Heart left ventricle (tissue), 16 donors: ENCODE measurements around the gene RNF141. TPM values are rescaled to one million over a fixed set of nuclear protein-coding genes. Genes with fewer than 3 reads are reported as not detected.

Experiments used
- ATAC-seq, 4 donors: fragments of 200-7000 bp; cut with Tn5 transposase; one replicate each; pipeline ENCODE4 v1.9.1; 2020 to 2022; ENCODE audit warnings: moderate library complexity in 4 of 4, mild to moderate bottlenecking in 3 of 4, moderate number of reproducible peaks in 1 of 4
- DNase-seq, 5 donors: peaks; one replicate each; pipeline ENCODE4 v3.0.0-alpha.2; 2020
- H3K27ac ChIP-seq, 12 donors: fragments of 200-600 bp; sonication (generic) in 4 of 12; one replicate each; pipeline versions ENCODE4 v1.5.0 to v1.8.0; 2016 to 2022; ENCODE audit warnings: mild to moderate bottlenecking in 2 of 12
- H3K27me3 ChIP-seq, 9 donors: fragments of 200-600 bp; sonication (generic) in 2 of 9; one replicate each; pipeline versions ENCODE4 v1.5.1 to v1.8.0; 2016 to 2022; ENCODE audit warnings: mild to moderate bottlenecking in 3 of 9
- H3K36me3 ChIP-seq, 9 donors: fragments of 200-600 bp; sonication (generic) in 2 of 9; one replicate each; pipeline versions ENCODE4 v1.5.0 to v1.8.0; 2018 to 2022; ENCODE audit warnings: mild to moderate bottlenecking in 2 of 9
- H3K4me1 ChIP-seq, 12 donors: fragments of 200-600 bp; sonication (generic) in 4 of 12; one replicate each; pipeline versions ENCODE4 v1.5.0 to v1.8.0; 2016 to 2022; ENCODE audit warnings: mild to moderate bottlenecking in 3 of 12
- H3K4me3 ChIP-seq, 12 donors: fragments of 200-600 bp; sonication (generic) in 4 of 12; one replicate each; pipeline versions ENCODE4 v1.5.0 to v1.8.0; 2017 to 2022; ENCODE audit warnings: mild to moderate bottlenecking in 9 of 12, moderate library complexity in 4 of 12
- H3K9me3 ChIP-seq, 12 donors: fragments of 200-600 bp; sonication (generic) in 4 of 12; one replicate each; pipeline versions ENCODE4 v1.5.0 to v1.8.0; 2016 to 2022; ENCODE audit warnings: mild to moderate bottlenecking in 1 of 12
- CTCF ChIP-seq, 12 donors: fragments of 200-600 bp; sonication (generic) in 4 of 12; IDR thresholded peaks; one replicate each; pipeline versions ENCODE4 v1.5.0 to v1.8.0; 2018 to 2022; ENCODE audit warnings: antibody characterized with exemption in 12 of 12, mild to moderate bottlenecking in 5 of 12
- POLR2A ChIP-seq, 2 donors: fragments of 450-650 bp; IDR thresholded peaks; one replicate each; pipeline ENCODE4 v1.6.1; 2017; ENCODE audit warnings: antibody characterized with exemption in 2 of 2, mild to moderate bottlenecking in 2 of 2, moderate library complexity in 2 of 2
- WGBS, 4 donors: extraction: QIAGEN DNeasy Blood & Tissue Kit in 2 of 4; methylation state at CpG; one replicate each; pipeline versions ENCODE4 v1.1.5 to v1.1.7; 2013 to 2018; 5-methylcytosine and 5-hydroxymethylcytosine counted together
- intact Hi-C, 10 donors: fragments of 100-400 bp; cut with DNase I; formaldehyde crosslinking; loops; one replicate each; pipeline versions ENCODE4 v1.11.1 to v1.14.2; 2022
- polyA plus RNA-seq, 2 donors: library from polyadenylated mRNA; stranded (reverse); fragments of 200-250 nt; gene quantifications; one replicate each; pipeline ENCODE4 v1.2.3, GENCODE V29; 2013
- total RNA-seq, 9 donors: library from RNA; depleted of rRNA in 2 of 9; stranded (reverse); fragments of >200 nt in 2 of 9; fragmentation: NEBNext Ultra II Directional in 3 of 9; extraction: Animal tissue kit (Norgen Biotek cat#: 25700) in 3 of 9; gene quantifications; one replicate each; pipeline versions ENCODE4 v1.1.0 to v1.2.4, GENCODE V29; 2016 to 2023
- donor health status: ischemic (EF 13 %, LVEDD 7.1; RV severe dilation, severe dysfunction).
- donor health status: healthy with polysubstance abuse.
- donor health status: DM: no; HTN: yes; CAD: no.
- donor health status: DM: no; HTN: no; CAD: no.
- donor health status: ischemic (EF 25% LVEDD 6.9; RV normal size, moderate dysfunction).
- donor health status: ischemic (EF 25% LVEDD 5.7; RV mildly dilated, moderate dysfunction).
- donor health status: healthy.
- donor health status: DM: yes; HTN: yes; CAD: no.
- donor health status: ischemic (EF 35%, LVEDD 5.7; RV mildly dilated, moderate dysfunction).
- donor health status: nonischemic (EF 11% LVEDD 7.7; RV severe dilation, severe dysfunction).
- donor health status: DM: yes; HTN: yes; CAD: no.
- donor health status: PGD.
- donor health status: ischemic (EF 29% LVEDD 5.4; RV normal size, mild dysfunction).
- donor health status: nonischemic (EF 23%, LVEDD 6.1; RV moderate dilation, normal function).

Gene RNF141
- total and polyA plus RNA-seq, 11 donors, result 7.8 to 42.8 (median 30.7) TPM

GRCh38 chr11:10493041-10493663, 47.8 kb downstream of the RNF141 start:
- no peaks in the 10 kb centered on the region for H3K27me3 ChIP-seq
- H3K36me3 ChIP-seq, result peaks cover 0 to 75% (median 0%) of the 10 kb centered on the region in 9 donors
- no peak for DNase-seq
- TF ChIP-seq POLR2A (IDR thresholded peaks at IDR 0.05), result no peak
- TF ChIP-seq CTCF (IDR thresholded peaks at IDR 0.05), result no peak
- 94 to 96% (median 95%) methylated on average over 15 to 18 of the region's 18 CpGs for WGBS, 4 donors
- H3K9me3 ChIP-seq, result no peaks in the 10 kb centered on the region
- no peak overlapping the region for H3K27ac ChIP-seq
- H3K4me3 ChIP-seq, result no peak overlapping the region
- peaks cover 0 to 20% (median 6%) of the 10 kb centered on the region in 12 donors for H3K4me1 ChIP-seq
- intact Hi-C loops, result loop anchor here in 1 of 10 donors (10.0 kb wide), 1 partner anchor 88 kb away; no protein-coding TSS in a partner anchor
- ATAC-seq, result no peak

GRCh38 chr11:10492084-10492483, 48.9 kb downstream of the RNF141 start:
- TF ChIP-seq CTCF (IDR thresholded peaks at IDR 0.05) (no peak), POLR2A (IDR thresholded peaks at IDR 0.05) (no peak)
- ATAC-seq (no peak), DNase-seq (no peak)
- Histone ChIP-seq H3K9me3 (no peaks in the 10 kb centered on the region), H3K27me3 (no peaks in the 10 kb centered on the region), H3K36me3 (peaks cover 0 to 75% (median 0%) of the 10 kb centered on the region in 9 donors), H3K27ac (no peak overlapping the region), H3K4me1 (peaks cover 0 to 20% (median 6%) of the 10 kb centered on the region in 12 donors), H3K4me3 (no peak overlapping the region)
- 95 to 100% (median 98%) methylated on average over 2 of the region's 2 CpGs for WGBS, 4 donors
- intact Hi-C loops, result loop anchor here in 1 of 10 donors (10.0 kb wide), 1 partner anchor 87 kb away; no protein-coding TSS in a partner anchor

- Histone ChIP-seq H3K27me3 (no peaks in the 10 kb centered on the region), H3K27ac (peak overlapping the region in 6 of 12 donors; percentile 9 to 67 (median 52)), H3K9me3 (no peaks in the 10 kb centered on the region), H3K4me1 (peaks cover 0 to 20% (median 6%) of the 10 kb centered on the region in 12 donors), H3K4me3 (no peak overlapping the region), H3K36me3 (peaks cover 0 to 72% (median 0%) of the 10 kb centered on the region in 9 donors)
- TF ChIP-seq POLR2A (IDR thresholded peaks at IDR 0.05) (no peak), CTCF (IDR thresholded peaks at IDR 0.05) (no peak)
- ATAC-seq (peak; percentile 64 to 94 (median 86)), DNase-seq (peak; percentile 60 to 88 (median 73))
- intact Hi-C loops, result loop anchor here in 1 of 10 donors (10.0 kb wide), 1 partner anchor 86 kb away; no protein-coding TSS in a partner anchor
- WGBS, 4 donors, result 56 to 74% (median 69%) methylated on average over 13 of the region's 13 CpGs
These were observed 50.4 kb downstream of the RNF141 start for GRCh38 chr11:10490398-10491241.

- WGBS, 4 donors, result 93 to 100% (median 98%) methylated on average over 5 of the region's 5 CpGs
- TF ChIP-seq POLR2A (IDR thresholded peaks at IDR 0.05) (no peak), CTCF (IDR thresholded peaks at IDR 0.05) (no peak)
- Histone ChIP-seq H3K9me3 (no peaks in the 10 kb centered on the region), H3K27me3 (no peaks in the 10 kb centered on the region), H3K4me1 (peaks cover 0 to 20% (median 6%) of the 10 kb centered on the region in 12 donors), H3K4me3 (no peak overlapping the region), H3K36me3 (peaks cover 0 to 66% (median 0%) of the 10 kb centered on the region in 9 donors), H3K27ac (peak overlapping the region in 2 of 12 donors; percentile 58 to 63)
- ATAC-seq (no peak), DNase-seq (no peak)
- intact Hi-C loops, result loop anchor here in 1 of 10 donors (10.0 kb wide), 1 partner anchor 85 kb away; no protein-coding TSS in a partner anchor
These were observed 51.0 kb downstream of the RNF141 start for GRCh38 chr11:10490032-10490397.
